Measurements from ENCODE around the gene SHC1. TPM values are rescaled to one million over a fixed set of nuclear protein-coding genes. Genes with fewer than 3 reads are reported as not detected.

The SHC1 gene
- polyA plus RNA-seq, 1 of the 3 experiments (the other 2 are of a cell fraction): 338 TPM

GRCh38 chr1:155014709-155015508 lies 44.4 kb upstream of the SHC1 start:
- no peak for DNase-seq
- CTCF ChIA-PET: interaction anchor here (0.9 to 9.3 kb wide), 10 partner anchors 14 to 70 kb away, joined by 3 to 149 read pairs (median 4); partner anchors contain the start of genes ADAM15, EFNA3, LENEP and PYGO2

More at GRCh38 chr1:155014709-155015508, 44.4 kb upstream of the SHC1 start:
- Histone ChIP-seq H4K20me1 (ENCODE audit: insufficient read depth) (no peaks in the 10 kb centered on the region), H3K4me2 (no peak overlapping the region), H2AFZ (ENCODE audit: low read depth) (no peak overlapping the region), H3K4me1 (ENCODE audit: control insufficient read depth in 1 of 2, insufficient read depth in 2 of 2, low read depth in 1 of 2, low read length in 1 of 2) (peaks cover 0 to 15% of the 10 kb centered on the region in 2 experiments; a peak in 1 of 4 replicates), H3K27me3 (ENCODE audit: insufficient read depth) (no peaks in the 10 kb centered on the region), H3K9ac (no peak overlapping the region), H3K9me2 (no peaks in the 10 kb centered on the region), H3K36me3 (replicated peaks in 1 of 2; ENCODE audit: control insufficient read depth in 1 of 2, insufficient read depth in 2 of 2, low read length in 1 of 2) (peaks cover 0 to 22% of the 10 kb centered on the region in 2 experiments), H3K79me2 (ENCODE audit: insufficient read depth) (no peaks in the 10 kb centered on the region), H3K27ac (ENCODE audit: low read depth in 2 of 2, low read length in 1 of 2) (no peak overlapping the region), H3F3A (replicated peaks; ENCODE audit: insufficient read depth) (peaks cover 6% of the 10 kb centered on the region), H3K4me3 (ENCODE audit: low read depth in 2 of 2, low read length in 1 of 2) (no peak overlapping the region), H3K9me3 (no peaks in the 10 kb centered on the region)
- TF ChIP-seq RXRA (IDR thresholded peaks at IDR 0.05; ENCODE audit: borderline replicate concordance, low read depth) (no peak), TAF1 (IDR thresholded peaks at IDR 0.05; ENCODE audit: borderline replicate concordance, low read depth, low read length) (no peak), FOSL2 (IDR thresholded peaks at IDR 0.05; ENCODE audit: borderline replicate concordance, low read depth) (no peak), ZBTB33 (IDR thresholded peaks at IDR 0.05; ENCODE audit: borderline replicate concordance, low read depth) (no peak), JUND (IDR thresholded peaks at IDR 0.05) (no peak), NRF1 (IDR thresholded peaks at IDR 0.05; ENCODE audit: low read depth, low read length) (no peak), MXI1 (IDR thresholded peaks at IDR 0.05; ENCODE audit: low read depth, low read length) (no peak), GATA2 (CRISPR knock-in tag; IDR thresholded peaks at IDR 0.05) (no peak), IRF3 (IDR thresholded peaks at IDR 0.05; ENCODE audit: low read depth, low read length) (no peak), USF1 (IDR thresholded peaks at IDR 0.05; ENCODE audit: borderline replicate concordance, low read depth) (no peak), PBX3 (IDR thresholded peaks at IDR 0.05) (no peak), GABPA (IDR thresholded peaks at IDR 0.05; ENCODE audit: low read depth) (no peak)
- POLR2A ChIA-PET: no interaction called here
- 93% methylated on average over 11 of the region's 31 CpGs for WGBS (ENCODE audit: low lambda C conversion rate)

Data from SK-N-SH (cell line).